ENCODE results near the gene CCR9.

Gene CCR9

GRCh38 chr3:45873036-45873435, 13.3 kb upstream of the CCR9 start:
- DNase-seq: no peak

- no peak for DNase-seq
These were observed 12.7 kb upstream of the CCR9 start for GRCh38 chr3:45873638-45874037.

DNA sequence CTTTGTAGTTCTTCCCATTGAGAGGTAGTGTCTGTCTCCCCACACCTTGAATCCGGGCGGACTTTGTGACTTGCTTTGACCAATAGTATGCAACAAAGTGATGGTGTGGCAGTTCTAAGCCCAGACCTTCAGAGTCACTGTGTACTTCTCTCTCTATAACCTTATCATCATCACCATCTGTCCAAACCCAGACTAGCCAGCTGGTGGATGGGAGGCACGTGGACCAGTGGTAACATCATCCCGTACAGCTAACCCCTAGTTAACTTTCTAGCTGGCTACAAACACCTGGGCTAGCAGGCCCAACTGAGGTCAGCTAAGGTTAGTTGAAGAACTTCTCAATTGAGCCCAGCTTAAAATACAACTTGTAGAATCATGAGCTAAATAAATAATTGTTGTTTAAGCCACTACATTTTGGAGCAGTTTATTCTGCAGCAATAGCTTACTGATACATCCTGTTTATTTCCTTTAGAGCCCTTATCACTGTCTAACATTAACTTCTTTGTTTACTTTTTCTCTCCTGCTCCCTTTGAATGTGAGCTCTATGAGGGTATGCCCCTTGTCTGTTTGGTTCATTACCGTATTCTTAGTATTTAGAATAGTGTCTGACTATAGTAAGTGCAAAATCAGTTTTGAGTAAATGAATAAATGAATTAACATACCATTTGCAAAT, 11.5 kb upstream of the CCR9 start:
- DNase-seq: no peak

- no peak for DNase-seq
These were observed 8.2 kb upstream of the CCR9 start for GRCh38 chr3:45878124-45878523.

DNA sequence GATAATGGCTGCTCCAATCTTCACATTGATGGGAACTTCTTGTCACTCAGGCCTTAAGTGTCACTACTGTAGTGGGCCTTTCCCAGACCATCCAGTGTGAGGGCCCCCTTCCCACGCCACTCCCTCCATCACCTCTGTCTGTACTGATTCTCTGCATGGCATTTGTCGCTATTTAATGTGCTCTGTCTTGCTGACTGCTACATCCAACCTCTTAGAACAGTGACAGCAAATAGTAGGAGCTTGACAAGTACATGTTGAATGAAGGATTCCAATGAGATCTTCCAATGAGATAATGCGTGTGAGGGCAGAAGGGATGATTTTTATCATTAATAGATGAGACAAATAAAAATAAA, 5.6 kb upstream of the CCR9 start:
- DNase-seq: no peak

DNA sequence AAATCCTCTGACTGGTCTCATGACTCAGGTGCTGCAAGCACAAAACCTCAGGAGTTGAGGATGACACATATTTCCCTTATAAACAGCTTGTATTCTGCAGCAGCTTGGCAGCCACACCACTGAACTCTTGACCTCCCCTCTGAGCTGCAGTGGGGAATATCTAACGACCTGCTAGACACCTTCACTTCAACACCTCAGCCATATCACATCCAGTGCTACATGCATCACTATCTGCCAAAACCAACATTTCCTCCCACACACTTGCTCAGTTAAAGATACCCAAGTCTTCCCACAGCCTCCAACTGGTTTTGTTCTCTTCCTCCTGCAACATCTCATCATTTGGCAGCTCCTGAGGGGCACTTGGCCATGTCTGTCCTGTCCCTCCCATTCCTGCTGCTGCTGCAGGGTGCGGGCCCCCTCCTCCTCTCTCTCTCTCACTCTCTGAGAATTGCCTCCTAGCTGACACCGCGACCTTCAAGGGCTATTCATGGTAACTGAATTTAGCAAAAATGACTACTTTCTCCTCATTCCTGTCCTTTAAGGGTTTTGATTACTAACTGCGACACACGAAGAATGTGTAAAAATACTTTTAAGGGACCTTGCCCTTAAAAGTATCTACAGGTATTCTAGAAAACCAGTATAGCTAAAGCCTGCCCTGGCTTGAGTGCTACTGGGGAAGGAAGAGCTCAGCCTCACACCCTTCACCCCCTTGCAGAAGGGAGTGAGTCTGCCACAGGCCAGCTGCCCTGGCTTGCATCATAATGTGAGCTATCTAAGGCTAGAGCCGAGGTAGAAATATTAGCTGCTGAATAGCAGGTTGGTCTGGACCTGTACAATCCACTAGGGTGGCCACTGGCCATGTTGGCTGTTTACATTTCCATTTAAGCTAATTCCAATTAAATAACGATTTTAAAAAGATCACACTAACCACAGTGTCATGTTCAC, 5.0 kb upstream of the CCR9 start:
- DNase-seq: peak; percentile 36 to 48

DNA sequence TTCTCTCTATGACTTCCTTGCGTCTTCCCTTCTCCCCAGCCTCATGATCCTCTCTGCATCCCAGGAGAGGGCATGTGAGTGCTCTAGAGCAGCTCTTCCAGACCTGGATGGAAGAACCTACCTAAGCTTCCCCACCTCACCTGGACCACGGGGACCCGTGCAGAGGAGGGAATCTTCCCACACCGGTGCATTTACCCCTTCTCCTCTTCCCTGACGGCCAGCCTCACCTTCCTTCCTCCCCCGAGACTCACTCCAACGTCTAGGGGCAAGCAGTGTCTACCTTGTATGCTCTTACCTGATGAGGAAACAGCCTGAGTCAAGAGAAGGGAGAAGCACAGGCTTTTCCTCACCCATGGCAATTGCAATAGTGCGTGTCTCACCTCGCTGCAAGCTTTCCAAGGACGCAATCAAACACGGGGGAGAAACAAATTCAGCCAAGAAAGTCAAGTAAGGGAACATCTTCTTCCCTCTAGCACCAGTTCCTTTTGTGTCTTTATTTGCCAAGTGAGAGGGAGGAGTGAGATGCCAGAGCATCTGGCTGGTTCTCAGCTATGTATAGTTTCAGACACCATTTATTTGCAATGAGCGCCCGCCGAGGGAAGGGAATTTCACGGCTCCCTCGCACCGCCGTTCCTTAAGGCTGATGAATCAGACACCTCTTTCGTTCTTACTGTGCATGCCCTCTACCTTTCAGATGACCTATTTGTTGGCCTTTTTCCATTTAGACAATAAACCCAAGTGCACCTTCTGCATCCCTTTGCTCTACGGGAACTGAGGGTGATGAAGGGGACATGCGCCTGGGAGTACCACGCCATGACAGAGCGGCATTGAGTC, 1.8 kb upstream of the CCR9 start:
- no peak for DNase-seq

GRCh38 chr3:45887285-45887684, 942 bp downstream of the CCR9 start:
- no peak for DNase-seq

DNA sequence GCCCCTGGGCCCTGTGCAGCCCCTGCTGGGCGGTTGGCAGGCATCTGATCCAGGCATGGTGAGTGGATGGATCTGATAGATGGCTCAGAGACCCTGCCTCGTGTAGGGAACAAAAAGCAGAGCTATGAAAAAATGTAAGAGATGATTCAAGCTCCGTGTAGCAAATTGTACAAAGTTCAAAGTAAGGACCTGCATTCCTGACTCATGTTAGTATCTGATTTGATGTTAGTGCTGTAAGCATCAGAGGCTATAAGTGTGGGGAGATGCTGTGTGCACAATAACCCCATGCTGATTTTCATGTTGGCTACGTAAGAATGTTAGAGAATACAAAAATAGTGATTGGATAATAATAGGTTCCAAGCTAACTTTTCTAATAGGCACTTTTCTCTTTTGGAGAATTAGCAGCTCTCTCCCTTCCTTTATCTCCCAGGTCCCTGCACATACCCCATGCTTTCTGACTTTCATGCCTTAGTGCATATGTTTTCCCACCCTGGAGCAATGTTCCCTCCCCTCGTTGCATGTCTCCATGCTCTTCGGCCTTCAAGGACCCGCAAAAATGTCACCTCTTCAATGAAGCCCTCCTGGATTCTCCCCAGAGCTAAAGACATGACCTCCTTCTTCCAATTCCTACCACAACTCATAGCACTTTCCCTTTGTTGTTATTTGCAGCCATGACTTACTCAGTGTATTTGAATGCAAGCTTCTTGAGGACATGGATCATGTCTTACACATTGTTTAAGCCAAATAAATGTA, 1.6 kb downstream of the CCR9 start:
- no peak for DNase-seq

- DNase-seq: no peak
These were observed 3.0 kb downstream of the CCR9 start for GRCh38 chr3:45889337-45889736.

GRCh38 chr3:45890405-45890804, 4.1 kb downstream of the CCR9 start:
- DNase-seq: no peak

DNA sequence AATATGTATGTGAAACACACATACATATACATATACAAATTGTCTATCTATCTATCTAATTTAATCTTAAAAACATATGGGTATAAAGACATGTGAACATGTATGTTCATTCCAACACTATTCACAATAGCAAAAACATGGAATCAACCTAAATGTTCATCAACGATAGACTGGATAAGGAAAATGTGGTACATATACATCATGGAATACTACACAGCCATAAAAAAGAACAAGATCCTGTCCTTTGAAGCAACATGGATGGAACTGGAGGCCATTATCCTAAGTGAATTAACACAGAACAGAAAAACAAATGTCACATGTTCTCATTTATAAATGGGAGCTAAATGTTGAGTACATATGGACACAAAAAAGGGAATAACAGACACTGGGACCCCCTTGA, 5.8 kb downstream of the CCR9 start:
- no peak for DNase-seq

- no peak for DNase-seq
These were observed 7.7 kb downstream of the CCR9 start for GRCh38 chr3:45894015-45894414.

- no peak for DNase-seq
These were observed 9.5 kb downstream of the CCR9 start for GRCh38 chr3:45895686-45896468.

DNA sequence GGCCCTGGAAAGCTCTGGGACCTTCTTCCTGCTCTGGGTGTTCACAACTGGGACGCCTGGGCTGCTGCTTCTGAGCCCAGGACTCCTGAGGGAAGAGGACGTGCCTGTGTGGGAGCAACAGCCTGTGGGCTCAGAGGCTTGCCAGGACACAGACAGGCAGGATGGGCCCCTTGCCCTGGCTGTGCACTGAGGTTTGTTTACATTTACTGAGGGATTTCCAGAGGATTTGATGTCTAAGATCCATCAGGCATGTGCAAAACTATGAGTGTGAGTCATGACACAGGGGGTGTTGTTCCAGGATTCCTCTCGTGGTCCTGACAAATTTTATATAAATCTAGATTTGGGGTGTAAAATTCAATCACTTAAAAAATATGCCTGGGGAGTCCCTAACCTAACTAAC, 10.6 kb downstream of the CCR9 start:
- no peak for DNase-seq

GRCh38 chr3:45904931-45905330, 18.6 kb downstream of the CCR9 start:
- DNase-seq: no peak

DNA sequence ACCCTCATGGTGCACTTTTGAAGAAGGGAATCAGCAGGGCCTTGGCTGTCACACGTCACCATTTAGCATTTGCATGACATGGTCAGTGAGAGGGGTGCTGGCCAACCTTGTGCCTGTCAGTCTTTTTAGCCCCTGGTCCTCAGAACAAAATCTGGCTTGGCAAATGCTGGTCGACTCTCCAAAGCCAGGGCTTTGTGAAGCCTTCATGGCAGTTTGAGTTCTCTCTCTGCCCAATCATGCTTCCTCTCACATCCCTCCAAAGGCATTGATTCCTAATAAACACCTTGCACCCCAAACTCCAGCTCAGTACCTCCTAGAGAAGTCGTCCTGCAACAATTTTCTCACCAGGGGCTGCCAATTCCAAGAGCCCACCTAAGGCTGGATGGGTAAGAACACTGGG, 19.4 kb downstream of the CCR9 start:
- no peak for DNase-seq

GRCh38 chr3:45906681-45907407, 20.5 kb downstream of the CCR9 start:
- DNase-seq: no peak

DNA sequence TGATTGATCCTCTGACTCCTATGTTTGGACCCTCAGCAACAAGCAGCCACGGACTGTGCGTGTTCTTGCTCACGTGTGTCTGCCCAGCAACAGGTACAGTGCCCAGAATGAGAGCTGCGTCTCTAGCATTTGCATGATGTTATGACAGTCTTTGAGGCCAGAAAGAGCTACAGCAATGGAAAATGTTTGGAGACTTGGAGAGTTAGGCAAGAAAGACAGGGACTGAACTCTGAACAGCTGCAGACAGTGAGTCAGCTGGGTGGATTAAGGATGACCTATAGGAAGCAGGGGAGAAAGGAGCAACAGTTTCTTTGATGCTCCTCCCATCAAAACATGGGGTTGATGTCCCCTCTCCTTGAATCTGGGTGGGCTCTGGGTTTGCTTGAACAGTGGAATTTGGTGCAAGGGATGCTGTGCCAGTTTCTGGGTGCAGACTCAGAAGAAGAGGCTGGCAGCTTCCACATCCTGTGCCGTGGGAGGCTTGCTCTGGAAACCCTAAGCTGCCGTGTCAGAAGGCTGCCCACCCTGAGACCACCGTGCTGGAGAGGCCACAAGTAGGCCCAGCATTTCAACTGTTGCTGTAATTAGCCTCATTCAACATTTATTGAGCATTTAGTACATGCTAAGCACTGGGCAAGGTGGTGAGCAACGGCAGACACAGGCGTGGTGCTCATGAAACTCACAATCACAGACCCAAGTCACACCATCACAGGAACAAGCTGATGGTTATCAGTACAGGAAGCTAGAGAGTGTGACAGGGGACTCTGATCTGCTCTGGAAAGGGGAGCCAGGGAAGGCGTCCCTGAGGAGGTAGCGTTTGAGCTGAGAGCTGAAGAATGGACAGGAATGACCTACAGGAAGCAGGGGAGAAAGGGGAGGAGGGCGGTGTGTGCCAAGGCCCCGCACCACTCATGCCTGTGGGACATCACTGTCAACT, 21.7 kb downstream of the CCR9 start:
- peak in 1 of 2 donors; percentile 47 for DNase-seq

DNA sequence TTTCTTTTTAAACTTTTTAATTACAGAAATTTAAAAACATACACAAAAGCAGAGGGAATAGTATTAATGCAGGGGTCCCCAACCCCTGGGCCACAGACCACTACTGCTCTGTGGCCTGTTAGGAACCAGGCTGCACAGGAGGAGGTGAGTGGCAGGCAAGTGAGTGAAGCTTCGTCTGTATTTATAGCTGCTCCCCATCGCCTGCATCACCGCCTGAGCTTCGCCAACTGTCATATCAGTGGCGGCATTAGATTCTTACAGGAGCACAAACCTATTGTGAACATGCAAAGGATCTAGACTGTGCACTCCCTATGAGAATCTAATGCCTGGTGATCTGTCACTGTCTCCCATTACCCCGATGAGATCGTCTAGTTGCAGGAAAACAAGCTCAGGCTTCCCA, 22.4 kb downstream of the CCR9 start:
- no peak for DNase-seq
